ENCODE measurements around the gene PDE9A.

Gene PDE9A

DNA sequence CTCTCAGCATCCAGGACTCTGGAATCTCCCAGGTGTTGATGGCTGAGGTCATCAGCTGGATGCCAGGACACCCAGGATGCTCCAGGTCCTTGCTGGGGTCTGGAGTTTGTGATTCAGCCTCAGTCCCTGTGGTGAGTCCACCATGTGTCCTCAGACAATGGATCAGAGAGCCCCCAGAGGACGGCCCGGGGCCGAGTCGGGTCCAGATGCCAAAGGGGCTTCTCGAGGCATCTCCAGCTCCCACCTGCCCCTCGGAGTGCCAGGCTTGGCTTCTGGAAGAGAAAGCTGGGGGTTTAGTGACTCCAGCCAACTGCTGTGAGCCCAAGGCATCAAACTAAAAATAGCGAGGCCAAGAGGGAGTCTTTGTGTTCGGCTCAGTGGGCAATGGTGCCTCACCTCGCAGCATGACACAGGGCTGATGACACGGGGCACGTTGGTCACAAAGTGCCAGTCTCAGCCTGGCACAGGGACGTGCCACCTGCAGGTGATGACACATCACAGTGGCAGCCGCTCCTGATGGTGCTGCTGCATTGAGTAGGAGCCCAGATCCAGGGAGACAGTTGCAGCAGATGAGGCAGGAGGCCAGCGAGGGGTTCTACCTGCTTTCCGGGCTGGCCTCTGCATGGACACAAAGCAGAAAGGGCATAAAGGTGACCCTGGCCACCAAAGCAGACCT, 10.6 kb downstream of the PDE9A start:
- H3K4me3 ChIP-seq (replicated peaks; ENCODE audit: low read depth, low read length) = no peak overlapping the region
- TF ChIP-seq, protein P1, sequence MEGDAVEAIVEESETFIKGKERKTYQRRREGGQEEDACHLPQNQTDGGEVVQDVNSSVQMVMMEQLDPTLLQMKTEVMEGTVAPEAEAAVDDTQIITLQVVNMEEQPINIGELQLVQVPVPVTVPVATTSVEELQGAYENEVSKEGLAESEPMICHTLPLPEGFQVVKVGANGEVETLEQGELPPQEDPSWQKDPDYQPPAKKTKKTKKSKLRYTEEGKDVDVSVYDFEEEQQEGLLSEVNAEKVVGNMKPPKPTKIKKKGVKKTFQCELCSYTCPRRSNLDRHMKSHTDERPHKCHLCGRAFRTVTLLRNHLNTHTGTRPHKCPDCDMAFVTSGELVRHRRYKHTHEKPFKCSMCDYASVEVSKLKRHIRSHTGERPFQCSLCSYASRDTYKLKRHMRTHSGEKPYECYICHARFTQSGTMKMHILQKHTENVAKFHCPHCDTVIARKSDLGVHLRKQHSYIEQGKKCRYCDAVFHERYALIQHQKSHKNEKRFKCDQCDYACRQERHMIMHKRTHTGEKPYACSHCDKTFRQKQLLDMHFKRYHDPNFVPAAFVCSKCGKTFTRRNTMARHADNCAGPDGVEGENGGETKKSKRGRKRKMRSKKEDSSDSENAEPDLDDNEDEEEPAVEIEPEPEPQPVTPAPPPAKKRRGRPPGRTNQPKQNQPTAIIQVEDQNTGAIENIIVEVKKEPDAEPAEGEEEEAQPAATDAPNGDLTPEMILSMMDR (IDR thresholded peaks at IDR 0.05; ENCODE audit: insufficient read depth, low read length, poor library complexity, severe bottlenecking) = no peak
- no peak for DNase-seq (ENCODE audit: extremely low read depth, insufficient read length)
- H3K27me3 ChIP-seq (replicated peaks; ENCODE audit: control insufficient read depth, insufficient read depth, low read length) = no peaks in the 10 kb centered on the region; the same call in none of the 2 replicates
- H3K36me3 ChIP-seq (ENCODE audit: control insufficient read depth, insufficient read depth, low read length) = no peaks in the 10 kb centered on the region

DNA sequence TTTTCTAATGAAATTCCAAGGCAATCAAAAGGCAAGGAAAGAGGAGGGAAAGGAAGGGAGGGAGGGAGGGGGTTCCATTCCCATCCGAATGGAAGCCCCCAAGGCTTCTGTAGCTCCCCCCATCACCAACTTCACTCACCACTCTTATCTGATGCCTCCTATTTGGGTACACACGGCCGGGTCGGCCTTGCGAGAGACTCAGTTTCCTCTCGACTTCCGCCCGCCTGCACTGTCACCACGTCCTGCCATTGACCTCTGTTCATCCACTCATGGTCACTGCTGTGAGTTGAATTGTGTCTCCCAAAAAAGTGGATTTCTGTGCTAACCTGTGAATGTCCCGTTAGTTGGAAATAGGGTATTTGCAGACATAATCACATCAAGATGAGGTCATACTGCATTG, 11.2 kb downstream of the PDE9A start:
- no peaks in the 10 kb centered on the region; the same call in none of the 2 replicates for H3K27me3 ChIP-seq (replicated peaks; ENCODE audit: control insufficient read depth, insufficient read depth, low read length)

DNA sequence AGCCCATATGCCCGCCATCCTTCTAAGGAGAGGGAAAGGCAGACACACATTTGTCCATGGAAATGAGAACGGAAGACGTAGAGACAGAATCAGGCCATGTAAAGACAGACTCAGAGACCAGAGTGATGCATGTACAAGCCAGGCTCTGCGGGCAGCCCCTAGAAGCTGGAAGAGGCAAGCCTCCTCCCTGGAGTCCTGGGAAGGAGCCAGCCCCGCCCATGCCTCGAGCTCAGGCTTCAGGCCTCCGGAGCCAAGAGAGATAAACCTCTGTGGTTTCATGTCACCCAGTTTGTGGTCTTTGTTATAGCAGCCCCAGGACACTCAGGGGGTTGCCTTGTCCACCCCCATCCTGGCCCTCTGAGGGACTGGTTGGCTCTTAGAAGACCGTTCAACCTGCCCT, 11.6 kb downstream of the PDE9A start:
- TF ChIP-seq, protein P1 (IDR thresholded peaks at IDR 0.05; ENCODE audit: insufficient read depth, low read length, poor library complexity, severe bottlenecking) = no peak
- no peaks in the 10 kb centered on the region; the same call in none of the 2 replicates for H3K27me3 ChIP-seq (replicated peaks; ENCODE audit: control insufficient read depth, insufficient read depth, low read length)
- no peaks in the 10 kb centered on the region for H3K36me3 ChIP-seq (ENCODE audit: control insufficient read depth, insufficient read depth, low read length)
- DNase-seq (ENCODE audit: extremely low read depth, insufficient read length) = no peak
- no peak overlapping the region for H3K4me3 ChIP-seq (replicated peaks; ENCODE audit: low read depth, low read length)

More for the DNA sequence above, 11.2 kb downstream of the PDE9A start:
- H3K36me3 ChIP-seq (ENCODE audit: control insufficient read depth, insufficient read depth, low read length) = no peaks in the 10 kb centered on the region
- TF ChIP-seq, protein P1 (IDR thresholded peaks at IDR 0.05; ENCODE audit: insufficient read depth, low read length, poor library complexity, severe bottlenecking) = no peak
- H3K4me3 ChIP-seq (replicated peaks; ENCODE audit: low read depth, low read length) = no peak overlapping the region
- DNase-seq (ENCODE audit: extremely low read depth, insufficient read length) = no peak

DNA sequence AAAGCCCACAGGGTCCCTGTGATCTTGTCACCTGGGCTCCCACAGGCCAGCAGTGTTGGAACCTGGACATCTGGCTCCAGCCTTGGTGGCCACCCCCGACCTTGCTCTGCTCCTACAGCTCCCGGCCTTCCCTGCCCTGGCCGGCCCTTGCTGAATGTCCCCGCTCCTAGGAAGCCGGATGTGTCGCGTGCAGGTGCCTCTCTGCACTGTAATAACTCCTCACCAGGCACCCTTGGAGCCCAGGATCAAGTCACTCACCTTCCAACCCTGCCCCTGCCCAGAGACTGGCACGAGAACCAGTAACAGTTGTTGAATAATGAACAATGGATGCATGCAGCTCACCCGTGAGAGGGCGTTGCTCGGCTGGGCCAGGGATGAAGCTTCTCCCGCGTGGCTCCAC, 12.1 kb downstream of the PDE9A start:
- no peaks in the 10 kb centered on the region; the same call in none of the 2 replicates for H3K27me3 ChIP-seq (replicated peaks; ENCODE audit: control insufficient read depth, insufficient read depth, low read length)
- H3K36me3 ChIP-seq (ENCODE audit: control insufficient read depth, insufficient read depth, low read length) = no peaks in the 10 kb centered on the region
- no peak overlapping the region for H3K4me3 ChIP-seq (replicated peaks; ENCODE audit: low read depth, low read length)
- no peak for DNase-seq (ENCODE audit: extremely low read depth, insufficient read length)
- TF ChIP-seq, protein P1 (IDR thresholded peaks at IDR 0.05; ENCODE audit: insufficient read depth, low read length, poor library complexity, severe bottlenecking) = no peak

DNA sequence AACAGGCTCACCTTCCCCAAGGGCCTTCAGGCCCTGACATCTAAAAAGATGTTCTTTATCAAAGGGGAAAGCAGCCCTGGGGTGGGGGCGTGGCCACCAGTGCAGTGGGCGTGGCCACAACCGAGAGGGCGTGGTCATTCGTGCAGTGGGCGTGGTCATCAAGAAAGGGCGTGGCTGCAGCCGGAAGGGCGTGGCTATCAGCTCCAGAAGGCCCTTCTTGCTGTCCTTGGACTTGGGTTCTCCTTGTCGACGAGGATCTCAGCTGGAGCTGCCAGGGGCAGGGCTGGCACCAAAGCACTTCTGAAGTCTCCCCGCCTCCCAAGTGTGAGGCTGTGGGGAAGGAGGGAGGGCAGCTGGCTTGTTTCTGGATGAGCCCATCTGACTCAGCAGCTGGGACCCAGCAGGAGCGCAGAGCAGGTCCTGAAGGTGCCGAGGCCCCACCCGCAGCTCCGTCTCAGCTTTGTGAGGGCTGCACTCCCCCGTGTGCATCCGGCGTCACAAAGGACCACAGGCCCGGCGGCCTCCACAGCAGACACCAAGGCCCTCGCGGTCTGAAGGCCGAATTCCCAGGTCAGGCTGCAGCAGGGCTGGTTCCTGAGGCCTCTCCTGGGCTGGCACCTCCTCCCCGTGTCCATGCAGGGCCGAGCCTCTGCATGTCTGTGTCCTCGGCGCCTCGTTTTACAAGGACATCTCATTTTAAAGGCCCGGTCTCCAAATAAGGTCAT, 12.8 kb downstream of the PDE9A start:
- no peaks in the 10 kb centered on the region; the same call in none of the 2 replicates for H3K27me3 ChIP-seq (replicated peaks; ENCODE audit: control insufficient read depth, insufficient read depth, low read length)

More for the DNA sequence above, 12.8 kb downstream of the PDE9A start:
- Histone ChIP-seq H3K36me3 (ENCODE audit: control insufficient read depth, insufficient read depth, low read length) (no peaks in the 10 kb centered on the region), H3K4me3 (replicated peaks; ENCODE audit: low read depth, low read length) (no peak overlapping the region)
- peak; percentile 49 for DNase-seq (ENCODE audit: extremely low read depth, insufficient read length)
- TF ChIP-seq, protein P1 (IDR thresholded peaks at IDR 0.05; ENCODE audit: insufficient read depth, low read length, poor library complexity, severe bottlenecking) = no peak
